ENCODE data around the gene SDHB.

Gene SDHB

DNA sequence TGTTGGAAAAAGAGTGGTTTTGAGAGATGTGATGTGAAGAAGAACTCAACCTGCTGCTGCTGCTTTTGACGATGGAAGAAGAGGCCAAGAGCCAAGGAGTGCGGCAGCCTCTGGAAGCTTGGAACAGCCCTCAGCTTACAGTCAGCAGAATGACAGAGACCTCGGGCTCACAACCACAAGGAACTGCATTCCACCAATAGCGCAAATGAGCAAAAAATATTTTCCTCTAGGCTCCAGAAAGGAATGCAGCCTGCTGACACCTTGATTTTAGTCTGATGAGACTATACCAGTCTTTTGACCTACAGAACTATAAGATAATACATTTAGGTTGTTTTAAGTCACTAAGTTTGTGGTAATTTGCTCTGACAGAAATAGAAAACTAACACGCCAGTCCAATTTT is 10.2 kb downstream of the SDHB start:
- no peak for DNase-seq

DNA sequence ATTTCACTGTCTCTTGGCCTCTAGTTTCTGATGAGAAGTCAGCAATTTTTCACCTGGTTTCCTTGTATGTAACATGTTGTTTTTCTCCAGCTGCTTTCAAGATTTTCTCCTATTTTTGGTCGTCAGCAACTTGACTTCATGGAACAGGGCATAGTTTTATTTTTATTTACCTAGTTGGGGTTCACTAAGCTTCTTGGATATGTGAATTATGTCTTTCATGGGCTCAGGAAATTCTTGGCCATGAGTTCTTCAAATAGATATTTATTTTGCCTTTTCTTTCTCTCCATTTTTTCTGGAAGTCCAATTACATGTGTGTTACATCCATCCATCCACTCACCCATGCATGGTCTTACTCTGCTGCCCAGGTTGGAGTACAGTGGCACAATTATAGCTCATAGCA is 13.7 kb downstream of the SDHB start:
- no peak for DNase-seq

DNA sequence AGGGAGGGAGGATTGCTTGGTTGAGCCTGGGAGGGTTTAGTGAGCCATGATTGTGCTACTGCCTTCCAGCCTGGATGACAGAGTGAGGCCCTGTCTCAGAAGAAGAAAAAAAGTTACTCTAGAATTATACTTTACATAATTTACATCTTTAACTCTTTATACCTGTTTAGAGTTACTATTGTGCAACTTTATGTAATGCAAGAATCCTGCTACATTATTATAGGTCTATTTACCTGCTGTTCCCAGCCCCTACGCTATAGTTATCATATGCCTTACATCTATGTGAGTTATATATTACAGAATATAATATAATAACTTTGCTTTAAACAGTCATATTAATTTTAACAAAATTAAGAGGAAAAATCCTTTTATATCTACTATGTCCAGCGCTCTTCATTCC is 14.3 kb downstream of the SDHB start:
- DNase-seq, result no peak

DNA sequence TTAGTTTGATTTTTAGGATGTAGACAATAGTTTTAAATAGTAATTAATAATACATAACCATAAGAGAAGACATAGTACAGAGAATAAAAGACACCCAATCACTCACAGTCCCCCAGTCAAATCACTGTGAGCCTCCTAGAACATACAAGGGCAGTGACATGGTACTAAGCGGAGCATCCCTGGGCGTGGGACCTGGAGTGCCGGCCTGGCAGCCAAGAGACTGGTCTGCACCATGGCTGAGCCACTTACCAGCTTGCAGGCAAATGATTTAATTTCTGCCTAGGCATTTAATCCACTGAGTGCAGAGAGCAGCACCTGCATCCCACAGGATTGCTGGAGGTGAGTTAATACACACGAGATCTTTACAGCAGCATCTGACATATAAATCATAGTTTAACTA is 20.4 kb downstream of the SDHB start:
- DNase-seq, result no peak

DNA sequence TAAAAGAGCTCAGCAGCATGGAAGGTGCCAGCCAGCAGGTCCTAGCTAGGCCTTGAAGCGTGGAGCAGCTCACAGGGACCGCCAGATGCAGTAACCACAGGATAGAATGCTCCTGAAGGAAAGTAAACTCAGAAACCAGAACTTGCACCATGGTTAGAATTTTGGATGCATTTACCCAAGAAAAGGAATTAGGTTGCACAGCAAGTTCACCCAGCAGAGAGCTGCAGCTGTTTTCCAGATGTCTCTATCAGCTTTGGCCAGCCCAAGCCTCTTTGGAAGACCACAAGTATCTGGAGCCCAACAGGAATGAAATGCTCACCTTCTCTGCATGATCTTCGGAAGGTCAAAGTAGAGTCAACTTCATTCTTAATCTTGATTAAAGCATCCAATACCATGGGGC is 21.1 kb downstream of the SDHB start:
- DNase-seq, result no peak

DNA sequence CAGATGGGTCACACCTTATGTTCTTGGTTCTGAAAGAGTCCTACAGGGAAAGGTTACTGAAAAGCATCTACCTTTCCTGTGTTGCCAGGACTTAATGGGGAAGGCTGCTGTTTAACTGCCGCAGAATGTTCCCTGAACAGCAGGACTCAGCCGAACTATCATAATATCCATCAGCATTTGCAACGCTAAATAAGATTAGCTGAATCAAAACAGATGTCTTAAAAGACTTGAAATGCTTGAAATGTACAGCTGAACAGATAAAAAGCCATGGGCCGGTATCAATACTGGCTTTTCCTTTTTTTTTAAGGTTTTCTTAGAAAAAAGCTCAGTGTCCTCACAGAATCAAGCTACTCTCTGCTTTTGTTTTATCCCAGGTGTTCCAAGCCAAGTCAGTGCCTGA is 22.4 kb downstream of the SDHB start:
- no peak for DNase-seq

DNA sequence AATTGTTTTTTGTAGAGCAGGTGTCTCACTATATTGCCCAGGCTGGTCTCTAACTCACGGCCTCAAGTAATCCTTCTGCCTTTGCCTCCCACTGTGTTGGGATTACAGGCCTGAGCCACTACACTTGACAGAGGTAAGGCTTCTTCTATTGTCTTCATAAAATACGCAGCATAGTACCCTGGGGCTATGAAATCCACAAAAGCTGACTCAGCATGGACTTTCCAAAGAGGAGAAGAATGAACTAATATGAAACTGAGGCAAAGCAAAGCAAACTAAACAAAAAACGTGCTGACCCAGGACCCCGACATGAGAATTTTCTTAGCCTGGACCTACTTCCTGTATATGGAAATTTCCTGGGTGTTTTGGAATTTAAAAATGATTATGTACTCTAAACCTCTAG is 23.6 kb downstream of the SDHB start:
- no peak for DNase-seq

DNA sequence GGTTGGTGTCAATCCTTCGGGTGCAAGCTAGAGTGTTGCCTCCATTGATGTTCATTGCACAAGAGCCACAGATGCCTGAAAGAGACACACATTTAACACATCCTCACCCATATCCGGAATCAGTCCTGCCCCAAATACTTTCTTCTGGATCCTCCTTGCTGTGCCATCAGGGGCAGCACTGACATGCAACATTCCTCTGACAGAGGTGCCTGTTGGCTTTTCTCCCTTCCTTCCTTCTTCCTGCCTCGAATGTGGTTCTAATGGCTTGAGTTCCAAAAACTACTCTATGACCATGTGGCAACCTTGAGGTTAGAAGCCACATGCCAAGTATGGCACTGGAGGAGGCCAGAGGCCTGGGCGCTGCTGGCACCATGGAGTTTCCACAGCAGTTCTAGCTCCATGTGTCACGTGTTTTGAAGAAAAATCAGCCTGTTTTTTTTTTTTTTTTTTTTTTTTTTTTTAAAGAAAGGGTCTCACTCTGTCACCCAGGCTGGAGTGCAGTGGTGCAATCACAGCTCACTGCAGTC is 25.1 kb downstream of the SDHB start:
- DNase-seq, result no peak

DNA sequence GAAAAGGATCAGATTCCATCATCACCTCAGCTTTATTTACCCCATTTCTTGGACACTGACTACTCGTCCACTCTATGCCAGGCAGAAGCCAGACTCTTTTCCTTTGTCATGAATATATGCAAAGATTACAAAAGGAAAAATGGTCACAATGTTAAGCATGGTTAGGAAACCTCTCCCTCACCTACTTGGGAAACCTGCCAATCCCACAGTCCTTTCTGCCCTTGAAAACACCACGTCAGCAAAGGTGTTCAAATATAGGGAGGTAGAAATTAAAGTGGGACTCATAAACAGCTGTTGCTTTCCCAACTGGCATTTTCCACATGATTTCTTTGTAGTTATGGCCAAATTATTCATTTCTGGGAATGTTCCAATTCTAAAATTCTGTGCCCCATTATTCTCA is 25.9 kb downstream of the SDHB start:
- no peak for DNase-seq

DNA sequence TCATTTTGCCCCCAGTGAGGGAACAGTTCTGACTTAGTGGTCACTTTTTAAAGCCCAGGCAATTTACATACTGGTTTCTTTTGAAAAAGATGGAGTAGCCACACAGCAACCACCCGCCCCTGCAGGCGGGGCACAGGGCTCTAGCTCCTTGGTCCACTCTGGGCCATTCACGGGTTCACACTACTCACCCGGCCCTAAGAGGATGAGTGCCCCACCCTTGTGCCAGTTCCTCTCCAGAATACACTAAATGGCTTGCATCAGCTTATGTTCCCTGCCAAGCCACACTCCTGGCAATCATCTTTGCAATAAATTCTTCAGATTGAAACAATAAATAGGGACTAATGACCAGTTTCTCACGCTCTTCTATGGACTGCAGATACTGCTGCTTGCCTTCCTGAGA is 26.4 kb downstream of the SDHB start:
- no peak for DNase-seq

DNA sequence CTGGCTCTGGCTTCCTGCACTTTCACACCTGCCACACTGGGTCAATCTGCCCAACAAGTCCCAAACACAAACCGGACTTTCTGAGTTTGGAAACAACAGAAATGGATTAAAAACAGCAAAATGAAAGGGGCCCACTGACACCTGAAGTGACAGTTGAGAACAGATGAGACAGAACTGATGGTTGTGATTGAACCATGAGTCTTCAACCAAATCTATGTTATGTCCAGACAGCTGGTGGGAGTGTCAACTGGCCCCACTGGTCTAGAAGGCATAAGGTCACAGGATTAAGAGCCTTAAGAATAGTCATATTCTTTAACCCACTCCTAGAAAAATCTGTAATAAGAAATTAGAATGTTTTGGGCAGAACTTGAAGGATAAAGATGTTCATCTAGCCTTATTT is 29.1 kb downstream of the SDHB start:
- DNase-seq, result no peak

DNA sequence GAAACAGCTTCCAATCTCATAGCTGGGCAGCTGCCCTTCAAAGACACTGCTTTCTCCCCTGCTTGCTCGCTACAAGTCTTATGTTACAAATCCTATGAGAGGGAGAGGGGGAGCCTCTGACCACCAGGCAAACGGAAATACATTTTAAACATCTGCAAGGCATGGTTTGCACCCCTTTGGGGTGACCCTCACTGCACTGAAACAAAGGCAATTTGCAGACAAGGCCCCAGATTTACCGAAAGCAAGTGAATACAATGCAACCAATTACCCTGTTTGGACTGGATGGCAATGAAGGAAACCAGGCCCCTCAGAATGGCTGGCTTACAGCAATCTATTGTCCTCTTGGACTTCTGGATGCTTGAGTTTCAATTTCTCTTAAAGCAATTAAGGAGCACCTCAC is 30.3 kb downstream of the SDHB start:
- DNase-seq, result no peak

DNA sequence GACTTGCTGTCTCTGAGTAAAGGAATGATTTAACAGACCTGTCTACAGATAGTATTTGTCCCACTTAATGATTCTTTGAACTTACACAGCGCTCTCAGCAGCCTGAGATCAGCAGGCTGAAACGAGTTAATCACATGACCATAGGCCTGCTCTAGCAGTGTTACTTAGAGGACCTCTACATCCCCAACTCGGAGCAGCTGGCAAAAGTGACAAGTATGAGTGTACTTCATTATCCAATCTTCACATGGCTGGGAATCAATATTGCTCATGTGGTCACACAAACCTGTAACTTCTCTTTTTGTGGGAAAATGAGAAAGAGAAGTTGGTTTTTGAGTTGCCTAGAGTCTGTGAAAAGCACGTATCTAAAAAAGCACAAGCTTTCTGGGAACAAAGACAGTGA is 30.7 kb downstream of the SDHB start:
- no peak for DNase-seq

DNA sequence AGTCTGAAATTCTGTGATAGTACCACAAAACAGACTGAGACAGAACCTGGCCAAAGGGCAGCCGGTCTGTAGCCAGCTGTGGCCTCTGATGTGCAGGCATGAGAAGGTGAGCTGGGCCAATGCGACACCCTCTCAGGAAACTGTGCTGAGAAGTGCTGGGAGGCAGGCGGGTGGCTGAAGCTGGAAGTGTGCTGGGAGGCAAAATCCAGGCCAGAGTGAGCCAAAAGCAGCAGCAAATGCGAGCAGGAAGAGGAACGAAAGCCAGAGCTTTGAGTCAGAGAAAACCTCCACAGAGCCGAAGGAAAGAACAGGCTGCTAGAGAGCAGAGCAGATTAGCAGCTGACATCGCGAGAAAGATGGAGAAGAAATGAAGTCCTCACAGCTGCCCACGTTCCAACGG is 31.9 kb downstream of the SDHB start:
- DNase-seq, result no peak

DNA sequence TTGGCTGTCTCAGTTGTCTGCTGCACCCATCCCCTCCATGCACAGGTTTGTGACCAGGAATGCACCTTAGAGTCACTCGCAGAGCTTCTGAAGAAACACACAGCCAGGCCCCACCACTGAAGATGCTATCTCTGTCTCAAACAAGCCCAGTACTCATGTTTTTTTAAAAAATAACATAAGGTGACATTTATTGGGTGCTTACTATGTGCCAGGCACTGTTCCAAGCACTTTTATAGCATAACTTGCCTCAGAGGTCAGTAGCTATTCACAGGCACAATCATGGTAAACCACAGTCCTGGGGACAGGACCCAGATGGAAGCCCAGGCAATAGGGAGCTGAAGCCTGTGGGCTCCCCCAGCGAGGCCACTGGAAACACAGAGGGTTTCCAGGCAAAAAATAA is 33.3 kb downstream of the SDHB start:
- DNase-seq, result no peak

DNA sequence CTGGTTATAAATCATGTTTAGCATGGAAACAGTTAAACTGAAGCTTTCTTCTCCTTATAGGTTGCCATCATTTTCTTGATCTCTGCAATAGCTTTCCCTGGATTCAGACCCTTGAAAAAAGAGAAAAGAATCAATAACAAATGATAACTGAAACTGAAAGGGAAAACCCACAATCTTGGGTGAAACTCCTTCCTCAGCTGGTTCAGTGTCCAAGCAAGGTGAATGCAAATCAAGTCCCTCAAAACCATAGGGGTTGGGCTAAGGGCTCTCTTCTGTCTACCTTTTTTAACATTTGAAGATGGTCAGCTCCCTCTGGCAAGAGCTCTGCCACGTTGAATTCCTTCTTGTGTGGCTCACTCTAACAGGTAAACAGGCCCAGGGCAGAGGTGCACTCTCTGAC is 35.0 kb downstream of the SDHB start:
- DNase-seq, result no peak

DNA sequence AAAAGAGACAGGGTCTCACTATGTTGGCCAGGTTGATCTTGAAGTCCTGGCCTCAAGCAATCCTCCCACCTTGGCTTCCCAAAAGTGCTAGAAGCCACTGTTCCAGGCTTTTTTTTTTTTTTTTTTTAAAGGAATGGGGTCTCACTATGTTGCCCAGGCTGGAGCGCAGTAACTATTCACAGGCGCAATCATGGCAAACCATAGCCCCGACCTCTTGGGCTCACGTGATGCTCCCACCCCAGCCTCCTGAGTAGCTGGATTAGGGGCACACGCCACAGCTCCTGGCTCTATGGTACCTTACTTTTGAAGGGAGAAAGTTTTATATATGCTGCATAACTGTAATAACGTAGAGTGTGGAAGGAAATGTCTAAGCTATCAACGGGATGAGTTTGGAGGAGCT is 36.4 kb downstream of the SDHB start:
- no peak for DNase-seq

DNA sequence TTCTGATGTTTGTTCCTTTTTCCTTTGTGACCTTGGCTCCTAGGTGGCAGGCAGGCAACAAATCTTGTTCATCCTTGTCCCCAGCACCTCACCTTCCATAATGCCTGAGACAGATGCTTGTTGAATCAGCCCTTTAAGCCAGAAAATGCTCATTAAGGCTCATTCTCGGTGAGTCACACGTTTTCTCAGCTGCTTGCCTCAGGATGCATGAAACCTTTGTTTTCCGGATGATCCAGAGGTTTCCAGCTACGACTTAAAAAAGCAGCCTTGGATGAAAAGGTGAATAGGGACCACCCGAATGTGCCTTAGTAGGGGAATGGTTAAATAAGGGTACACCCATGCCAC is 37.5 kb downstream of the SDHB start:
- DNase-seq, result no peak

DNA sequence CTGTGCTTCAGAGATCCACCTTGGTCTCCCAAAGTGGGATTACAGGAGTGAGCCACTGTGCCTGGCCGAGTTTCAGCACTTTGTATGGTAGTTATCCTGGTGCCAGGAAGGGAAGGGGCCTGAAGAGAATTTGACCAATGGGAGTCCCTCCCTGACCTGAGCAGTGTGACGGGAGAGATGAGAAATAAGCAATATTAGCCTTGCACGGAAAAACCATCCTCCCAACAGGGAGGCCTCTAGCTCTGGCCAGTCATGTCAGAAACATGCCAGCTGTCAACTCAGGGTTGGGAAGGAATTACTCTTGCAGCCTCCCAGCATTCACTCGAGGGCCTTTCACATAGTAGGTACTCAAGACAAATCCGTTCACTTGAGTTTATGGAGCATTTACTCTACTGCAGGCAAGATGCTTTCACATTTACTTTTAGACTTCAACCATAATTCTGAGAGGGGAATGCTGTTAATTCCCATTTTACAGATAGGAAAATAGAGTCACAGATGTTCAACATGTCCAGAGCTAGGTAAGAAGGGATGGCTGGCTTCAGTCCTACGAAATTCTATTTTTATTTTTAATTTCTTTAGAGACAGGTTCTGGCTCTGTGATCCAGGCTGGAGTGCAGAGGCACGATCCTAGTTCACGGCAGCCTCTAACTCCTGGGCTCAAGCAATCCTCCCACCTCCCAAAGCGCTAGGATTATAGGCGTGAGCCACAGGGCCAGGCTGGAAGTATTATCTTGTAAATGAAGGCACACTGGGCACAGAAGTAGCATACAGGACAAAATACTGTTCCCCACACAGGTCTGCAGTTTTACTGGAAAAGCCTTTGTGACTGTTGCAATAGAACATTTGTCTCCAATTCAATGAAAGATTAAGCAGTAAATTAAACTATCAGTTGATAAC is 38.9 kb downstream of the SDHB start:
- DNase-seq, result no peak

DNA sequence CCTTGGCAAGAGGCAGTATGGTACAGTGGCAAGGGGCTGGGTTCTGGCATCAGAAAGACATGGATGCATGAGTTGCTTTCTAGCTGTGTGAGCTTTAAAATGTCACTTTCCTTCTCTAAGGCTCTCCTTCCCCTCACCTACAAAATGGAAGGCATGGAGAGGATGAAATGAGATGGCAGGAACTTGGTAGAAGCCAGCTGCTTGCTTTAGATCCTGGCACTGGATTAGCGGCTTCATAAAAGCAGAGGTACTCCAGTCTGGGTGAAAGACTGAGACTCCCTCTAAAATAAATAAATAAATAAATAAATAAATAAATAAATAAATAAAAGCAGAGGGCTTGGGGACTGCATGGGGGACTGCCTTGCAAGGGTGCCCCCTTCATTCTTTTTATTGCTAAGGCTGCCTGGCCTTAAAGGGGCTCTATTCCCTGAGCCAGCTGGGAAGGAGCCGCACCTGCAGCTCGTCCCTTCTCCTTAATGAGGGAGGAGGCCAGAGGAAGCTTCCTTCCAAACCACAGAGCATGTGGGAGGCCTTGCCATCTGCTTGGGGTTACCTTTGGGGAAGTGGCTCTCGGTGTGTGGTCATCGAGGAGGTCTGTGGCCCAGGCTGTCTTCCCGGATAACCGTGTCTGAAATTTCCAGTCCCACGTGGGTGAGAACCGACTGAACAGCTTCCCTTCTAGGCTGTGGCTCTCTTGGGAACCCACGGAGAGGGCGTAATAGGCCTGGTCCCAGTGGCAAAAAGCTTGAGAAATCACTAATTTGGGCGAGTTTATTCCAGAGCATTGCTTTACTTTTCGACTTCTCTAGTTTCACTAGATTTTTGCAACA is 40.1 kb downstream of the SDHB start:
- DNase-seq, result no peak

DNA sequence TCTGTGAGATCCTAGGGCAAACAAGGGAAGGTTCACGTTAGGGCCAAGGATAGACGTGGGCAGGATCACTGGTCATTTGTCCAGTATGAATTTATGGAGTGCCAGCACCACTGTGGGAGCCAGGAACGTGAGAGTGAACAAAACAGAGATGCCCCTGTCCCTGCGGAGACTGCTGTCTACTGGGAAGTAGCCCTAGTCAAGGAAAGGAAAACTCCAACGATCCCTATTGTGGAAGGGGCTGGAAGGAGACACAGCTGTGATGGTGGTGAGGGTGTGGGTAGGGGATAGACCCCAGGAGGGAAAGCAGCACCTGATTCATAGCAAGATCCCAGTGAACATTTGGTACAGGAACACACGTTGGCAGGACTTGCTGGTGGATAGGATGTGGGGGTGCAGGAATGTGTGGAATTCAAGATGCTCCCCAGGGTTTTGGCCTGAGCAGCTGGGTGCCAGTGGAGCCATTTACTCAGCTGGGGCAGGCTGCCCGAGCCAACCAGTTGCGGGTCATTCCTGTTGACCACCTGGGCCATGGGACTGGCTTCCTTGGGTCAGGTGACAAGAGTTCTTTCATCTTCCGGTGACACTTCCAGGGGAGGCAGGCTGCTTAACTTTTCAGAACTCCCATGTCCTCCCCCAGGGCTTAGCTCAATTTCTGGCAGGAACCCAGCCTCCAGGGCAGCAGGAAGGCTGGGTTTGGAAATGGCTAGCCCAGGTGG is 40.9 kb downstream of the SDHB start:
- DNase-seq, result no peak

DNA sequence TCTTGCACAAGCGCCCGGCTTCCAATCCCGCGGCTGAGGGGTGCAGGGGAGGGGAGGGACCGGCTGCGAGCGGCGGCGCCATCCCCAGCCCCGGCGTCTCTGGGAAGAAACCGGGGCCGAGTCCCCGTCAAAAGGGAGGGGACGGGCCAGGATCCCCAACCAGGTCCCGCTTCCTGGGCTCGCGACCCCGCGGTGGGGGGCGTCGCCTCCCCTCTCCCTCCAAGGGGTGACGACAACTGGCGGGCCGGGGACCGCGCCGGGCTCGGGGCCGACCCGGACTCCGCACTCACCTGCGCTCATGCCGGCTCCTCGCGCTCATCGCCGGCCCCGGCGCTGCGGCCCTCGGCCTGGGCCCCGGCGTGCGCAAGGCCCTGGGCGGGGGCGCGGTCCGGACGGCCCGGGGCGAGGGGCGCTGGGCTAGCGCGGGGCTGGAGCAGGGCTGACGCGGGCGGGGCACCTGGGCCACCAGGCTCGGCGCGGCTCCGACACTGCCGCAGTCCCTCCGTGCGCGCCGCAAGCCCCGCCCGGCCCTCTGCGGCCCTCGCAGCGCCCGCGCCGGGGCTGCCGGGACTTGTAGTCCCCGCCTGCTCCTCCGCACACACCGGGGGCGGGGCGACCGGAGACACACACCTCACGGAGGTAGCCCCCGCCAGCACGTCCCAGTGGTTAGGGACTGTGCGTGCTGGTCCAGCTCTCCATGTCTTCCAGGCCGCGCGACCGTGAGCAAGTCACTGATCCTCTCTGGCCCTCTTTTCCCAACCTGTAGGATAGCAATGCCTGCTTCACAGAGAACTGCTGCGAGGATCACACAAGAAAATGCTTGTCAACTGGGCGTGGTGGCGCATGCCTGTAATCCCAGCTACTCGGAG is 42.2 kb downstream of the SDHB start, which contains the start of gene ATP13A2:
TSS of gene ATP13A2 (minus strand) at position 490 of the 869 bp plus-strand sequence. CDS start at position 300, 190 bp downstream.
- peak; percentile 81 for DNase-seq

DNA sequence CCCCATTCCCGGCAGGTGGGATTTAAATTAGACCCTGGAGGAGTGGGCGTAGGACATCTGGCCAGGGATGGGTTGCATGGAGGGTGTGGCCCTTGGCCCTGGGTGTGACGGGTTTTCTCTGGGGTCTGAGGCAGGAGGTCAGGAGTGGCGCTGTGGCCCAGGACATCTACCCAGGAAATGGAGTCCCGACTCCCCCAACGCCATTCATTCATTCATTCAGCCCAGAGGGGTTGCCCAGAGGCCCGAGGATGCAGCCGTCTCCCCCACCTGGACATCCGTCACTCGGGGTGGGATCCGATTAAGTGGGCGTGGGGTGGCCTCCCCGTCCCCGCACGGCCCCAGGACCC is 42.8 kb downstream of the SDHB start:
- no peak for DNase-seq

Measured in COR-L47 (cell line).